ACC112 (cell line): Measurements from ENCODE around the gene PCDHAC1.

Experiments
- H2AFZ ChIP-seq: fragments of 200-600 bp; sonication (generic); one replicate; pipeline ENCODE4 v1.6.0; 2017; ENCODE audit warnings: antibody characterized with exemption, low read length; ENCODE audit not compliant: unreplicated experiment
- H3K27ac ChIP-seq: fragments of 200-600 bp; sonication (generic); 2 replicates; pipeline ENCODE4 v1.5.1; 2014; ENCODE audit warnings: low read depth, mild to moderate bottlenecking, antibody characterized with exemption, low read length, moderate library complexity
- H3K27me3 ChIP-seq: fragments of 200-600 bp; sonication (generic); 2 replicates; pipeline ENCODE4 v1.6.1; 2014; ENCODE audit warnings: mild to moderate bottlenecking, antibody characterized with exemption, low read length, moderate library complexity, mixed read lengths; ENCODE audit not compliant: insufficient read depth
- H3K36me3 ChIP-seq: fragments of 200-600 bp; sonication (generic); 2 replicates; pipeline ENCODE4 v1.6.1; 2016; ENCODE audit warnings: mild to moderate bottlenecking, antibody characterized with exemption, low read length, moderate library complexity, mixed read lengths; ENCODE audit not compliant: insufficient read depth
- H3K4me1 ChIP-seq: fragments of 200-600 bp; sonication (generic); one replicate; pipeline ENCODE4 v1.6.1; 2016; ENCODE audit warnings: low read length, mixed read lengths; ENCODE audit not compliant: insufficient read depth, unreplicated experiment, control insufficient read depth
- H3K4me3 ChIP-seq: fragments of 200-600 bp; sonication (generic); 2 replicates; pipeline ENCODE4 v1.5.1; 2014; ENCODE audit warnings: mild to moderate bottlenecking, low read depth, low read length
- H3K79me2 ChIP-seq: fragments of 200-600 bp; sonication (generic); one replicate; pipeline ENCODE4 v1.6.0; 2016; ENCODE audit warnings: low read length; ENCODE audit not compliant: control insufficient read depth, unreplicated experiment, insufficient read depth

Gene PCDHAC1

DNA sequence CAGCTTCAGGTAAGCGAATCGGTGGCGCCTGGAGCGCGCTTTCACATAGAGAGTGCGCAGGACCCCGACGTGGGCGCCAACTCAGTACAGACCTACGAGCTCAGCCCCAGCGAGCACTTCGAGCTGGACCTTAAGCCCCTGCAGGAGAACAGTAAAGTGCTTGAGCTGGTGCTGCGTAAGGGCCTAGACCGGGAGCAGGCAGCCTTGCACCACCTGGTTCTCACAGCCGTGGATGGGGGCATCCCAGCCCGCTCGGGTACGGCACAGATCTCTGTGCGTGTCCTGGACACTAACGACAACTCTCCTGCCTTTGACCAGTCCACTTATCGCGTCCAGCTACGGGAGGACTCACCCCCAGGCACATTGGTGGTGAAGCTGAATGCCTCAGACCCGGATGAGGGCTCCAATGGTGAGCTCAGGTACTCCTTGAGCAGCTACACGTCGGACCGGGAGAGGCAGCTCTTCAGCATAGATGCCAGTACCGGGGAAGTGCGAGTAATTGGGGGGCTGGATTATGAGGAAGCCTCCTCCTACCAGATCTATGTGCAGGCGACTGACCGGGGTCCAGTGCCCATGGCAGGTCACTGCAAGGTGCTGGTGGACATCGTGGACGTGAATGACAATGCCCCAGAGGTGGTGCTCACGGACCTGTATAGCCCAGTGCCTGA lies 41.3 kb downstream of the PCDHAC1 start:
- no peak overlapping the region for H3K4me3 ChIP-seq
- H2AFZ ChIP-seq, result no peak overlapping the region
- H3K79me2 ChIP-seq, result no peaks in the 10 kb centered on the region

DNA sequence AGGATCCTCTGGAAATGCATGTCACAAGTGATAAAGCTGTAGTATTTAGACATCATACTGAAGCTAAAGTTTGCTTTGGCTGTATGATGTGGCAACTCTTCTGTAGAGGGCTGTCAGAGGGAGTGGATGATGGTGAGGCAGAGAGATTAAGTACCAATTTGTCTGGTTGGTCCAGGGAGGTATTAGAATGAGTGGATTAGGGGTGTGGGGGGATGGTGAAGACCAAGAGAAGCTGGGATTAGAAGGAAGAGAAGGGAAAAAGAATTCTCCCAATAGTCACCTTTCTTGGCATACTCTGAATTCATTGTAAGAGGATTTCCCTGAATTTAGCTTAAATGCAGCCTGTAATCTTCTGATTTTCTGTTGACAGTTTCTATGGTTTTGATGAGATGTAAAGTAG lies 43.8 kb downstream of the PCDHAC1 start:
- Histone ChIP-seq H3K79me2 (no peaks in the 10 kb centered on the region), H3K36me3 (no peaks in the 10 kb centered on the region), H3K27me3 (peaks cover 19% of the 10 kb centered on the region; the same call in 1 of the 2 replicates), H3K4me3 (no peak overlapping the region), H3K4me1 (no peaks in the 10 kb centered on the region), H3K27ac (no peak overlapping the region), H2AFZ (no peak overlapping the region)

More for the DNA sequence above, 41.3 kb downstream of the PCDHAC1 start:
- Histone ChIP-seq H3K4me1 (no peaks in the 10 kb centered on the region), H3K36me3 (no peaks in the 10 kb centered on the region), H3K27me3 (peaks cover 19% of the 10 kb centered on the region; the same call in 1 of the 2 replicates), H3K27ac (no peak overlapping the region)

DNA sequence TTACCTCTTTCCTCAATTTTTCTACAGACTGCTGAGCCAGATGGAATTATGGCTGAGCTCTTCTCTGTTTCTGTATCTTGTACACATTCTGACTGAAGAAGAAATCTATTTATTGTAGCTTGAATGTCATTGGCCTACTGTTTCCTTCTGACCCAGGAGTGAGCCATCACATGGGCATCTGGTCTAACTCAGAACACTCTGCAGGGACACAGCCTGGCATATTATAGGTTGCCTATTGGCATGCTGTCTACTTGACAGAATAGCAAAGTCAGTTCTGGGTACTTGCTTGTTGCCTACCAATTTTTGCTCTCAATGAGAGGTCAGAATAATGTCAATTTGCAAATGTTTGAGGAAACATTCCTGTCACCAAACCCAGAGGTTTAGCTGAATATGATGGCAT lies 47.5 kb downstream of the PCDHAC1 start:
- Histone ChIP-seq H3K27ac (no peak overlapping the region), H2AFZ (no peak overlapping the region), H3K27me3 (no peaks in the 10 kb centered on the region), H3K4me3 (no peak overlapping the region), H3K4me1 (no peaks in the 10 kb centered on the region), H3K79me2 (no peaks in the 10 kb centered on the region), H3K36me3 (no peaks in the 10 kb centered on the region)

DNA sequence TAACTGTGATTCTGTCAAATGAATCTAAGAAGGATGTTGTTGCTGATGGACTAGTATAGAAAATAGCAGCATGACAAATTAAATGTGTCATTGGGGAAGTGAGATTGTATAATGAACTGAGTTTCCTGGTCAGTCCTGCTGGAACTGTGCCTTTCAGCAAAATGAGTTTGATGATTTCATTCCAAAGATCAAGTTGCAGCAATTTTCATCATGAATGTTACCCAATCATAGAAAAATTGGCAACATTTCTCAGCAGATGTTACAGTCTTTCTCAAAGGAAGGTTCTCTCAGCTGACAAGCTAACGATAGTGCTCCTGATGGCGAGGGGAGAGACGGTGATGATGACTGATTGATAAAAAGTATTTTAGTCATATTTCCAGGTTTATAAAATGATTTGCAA lies 50.9 kb downstream of the PCDHAC1 start:
- H3K4me1 ChIP-seq, result no peaks in the 10 kb centered on the region
- no peak overlapping the region for H2AFZ ChIP-seq
- H3K4me3 ChIP-seq, result no peak overlapping the region
- H3K79me2 ChIP-seq, result no peaks in the 10 kb centered on the region
- H3K27me3 ChIP-seq, result no peaks in the 10 kb centered on the region
- H3K36me3 ChIP-seq, result no peaks in the 10 kb centered on the region
- H3K27ac ChIP-seq, result no peak overlapping the region

DNA sequence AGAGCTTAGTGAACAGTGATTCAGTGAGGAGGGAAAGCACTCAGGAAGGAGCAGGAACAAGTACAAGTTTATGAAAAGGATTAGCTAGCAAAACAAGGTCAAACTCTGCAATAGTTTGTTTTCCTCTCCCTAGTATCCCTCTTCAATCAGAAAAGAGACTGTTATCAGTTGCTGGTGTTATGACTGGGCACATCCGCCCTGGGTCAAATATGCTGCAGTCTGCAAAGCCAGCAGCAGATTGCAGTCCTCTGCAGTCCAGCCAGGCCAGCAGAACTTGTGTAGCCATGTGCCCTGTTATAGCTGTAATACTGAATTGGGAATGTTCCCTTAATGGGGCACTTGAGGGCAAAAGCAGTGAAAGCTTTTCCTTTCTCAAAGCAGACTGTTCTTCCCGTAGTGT lies 52.2 kb downstream of the PCDHAC1 start:
- Histone ChIP-seq H3K36me3 (no peaks in the 10 kb centered on the region), H2AFZ (no peak overlapping the region), H3K4me1 (no peaks in the 10 kb centered on the region), H3K27me3 (no peaks in the 10 kb centered on the region), H3K4me3 (no peak overlapping the region), H3K79me2 (no peaks in the 10 kb centered on the region), H3K27ac (no peak overlapping the region)

DNA sequence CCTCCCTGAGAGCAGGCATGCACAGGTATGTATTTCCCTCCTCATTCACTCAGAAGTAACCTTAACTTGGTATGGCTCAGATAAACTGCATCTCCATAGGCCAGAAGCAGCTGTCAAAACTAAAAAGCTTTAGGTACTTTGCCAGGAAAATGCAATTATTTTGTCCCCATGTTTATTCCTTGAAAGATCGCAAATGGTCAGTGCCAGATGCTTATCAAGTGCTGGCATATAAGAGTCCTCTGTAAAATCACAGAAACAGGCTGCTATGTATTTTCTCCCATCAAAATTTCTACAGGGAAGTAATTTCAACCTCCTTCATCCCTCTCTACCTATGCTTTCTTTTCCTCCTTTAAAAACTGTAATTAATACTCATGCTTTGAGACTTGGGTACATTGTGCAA lies 52.9 kb downstream of the PCDHAC1 start:
- Histone ChIP-seq H3K4me1 (no peaks in the 10 kb centered on the region), H3K27me3 (no peaks in the 10 kb centered on the region), H3K4me3 (no peak overlapping the region), H3K79me2 (no peaks in the 10 kb centered on the region), H3K27ac (no peak overlapping the region), H2AFZ (no peak overlapping the region), H3K36me3 (no peaks in the 10 kb centered on the region)
